K562 (cell line): Measurements from ENCODE around the gene HLA-DOB. TPM values are rescaled to one million over a fixed set of nuclear protein-coding genes. Genes with fewer than 3 reads are reported as not detected.

Experiments
- ARNT ChIP-seq, 2 experiments: fragments of 450-650 bp; IDR thresholded peaks; 2 replicates each; pipeline ENCODE4 v1.6.1; 2016; ENCODE audit warnings: mild to moderate bottlenecking in 1 of 2
- BACH1 ChIP-seq: fragments of 200-800 bp; sonication (Bioruptor generic); IDR thresholded peaks from 2 replicates; pipeline ENCODE4 v1.6.1; 2016; ENCODE audit warnings: missing genetic modification characterization, missing compliant biosample characterization
- CHAMP1 ChIP-seq: fragments of 450-650 bp; IDR thresholded peaks from 2 replicates; pipeline ENCODE4 v1.6.1; 2016; ENCODE audit warnings: mild to moderate bottlenecking
- ELF1 ChIP-seq: fragments of 200-800 bp; sonication (Bioruptor generic); IDR thresholded peaks from 2 replicates; pipeline ENCODE4 v1.6.1; 2016; ENCODE audit warnings: missing genetic modification characterization, missing compliant biosample characterization
- EWSR1 ChIP-seq: fragments of 450-650 bp; IDR thresholded peaks from 2 replicates; pipeline ENCODE4 v1.6.1; 2018; ENCODE audit warnings: borderline replicate concordance, mild to moderate bottlenecking, low read depth, moderate library complexity; ENCODE audit not compliant: partially characterized antibody
- FOXA1 ChIP-seq: fragments of 450-650 bp; IDR thresholded peaks from 2 replicates; pipeline ENCODE4 v1.6.1; 2016; ENCODE audit warnings: mild to moderate bottlenecking, borderline replicate concordance
- FOXJ3 ChIP-seq: sonication (generic); formaldehyde crosslinking; IDR thresholded peaks from 2 replicates; pipeline ENCODE4 v1.4.0; 2020; ENCODE audit warnings: mild to moderate bottlenecking, missing genetic modification reagents
- HDAC6 ChIP-seq: IDR thresholded peaks from 2 replicates; pipeline ENCODE4 v1.6.1; 2012; ENCODE audit warnings: low read depth, mild to moderate bottlenecking, control low read depth, inconsistent platforms, low read length, moderate library complexity
- HNRNPL ChIP-seq: fragments of 200-400 bp; formaldehyde crosslinking; IDR thresholded peaks from 2 replicates; pipeline ENCODE4 v1.6.1; 2017; ENCODE audit warnings: low read depth, mild to moderate bottlenecking, low read length
- KAT2B ChIP-seq: IDR thresholded peaks from one replicate; pipeline ENCODE4 v1.6.1; 2012; ENCODE audit warnings: low read depth, mild to moderate bottlenecking, control low read depth, inconsistent platforms, low read length, moderate library complexity
- PHB ChIP-seq: fragments of 250-450 bp; sonication (Bioruptor Pico); IDR thresholded peaks from 2 replicates; pipeline ENCODE4 v1.5.0; 2021
- PRMT5 ChIP-seq: sonication (generic); formaldehyde crosslinking; IDR thresholded peaks from 2 replicates; pipeline ENCODE4 v1.5.0; 2020; ENCODE audit warnings: missing genetic modification reagents
- PTTG1 ChIP-seq: fragments of 450-650 bp; IDR thresholded peaks from 2 replicates; pipeline ENCODE4 v1.6.1; 2016; ENCODE audit warnings: low read depth, mild to moderate bottlenecking, missing genetic modification characterization, missing compliant biosample characterization
- RAD51 ChIP-seq: fragments of 450-650 bp; IDR thresholded peaks from 2 replicates; pipeline ENCODE4 v1.7.1; 2016; ENCODE audit warnings: low read depth, mild to moderate bottlenecking, borderline replicate concordance
- RNF2 ChIP-seq: sonication (generic); IDR thresholded peaks from 2 replicates; pipeline ENCODE4 v1.6.1; 2016
- TBL1XR1 ChIP-seq, 2 experiments: IDR thresholded peaks; 2 replicates each; pipeline ENCODE4 v1.6.1; 2012; ENCODE audit warnings: improper control_type of control experiment in 2 of 2, low read length in 2 of 2, mild to moderate bottlenecking in 1 of 2
- TFAM ChIP-seq: fragments of 250-450 bp; sonication (Bioruptor Pico); conservative IDR thresholded peaks from 2 replicates; pipeline ENCODE4 v1.5.0; 2021; ENCODE audit warnings: mild to moderate bottlenecking, moderate library complexity
- ZEB2 ChIP-seq: fragments of 450-650 bp; IDR thresholded peaks from 2 replicates; pipeline ENCODE4 v1.6.1; 2016
- ZNF121 ChIP-seq: sonication (generic); formaldehyde crosslinking; conservative IDR thresholded peaks from 2 replicates; pipeline ENCODE4 v1.8.0; 2022; ENCODE audit warnings: missing genetic modification reagents
- ZNF24 ChIP-seq: fragments of 450-650 bp; IDR thresholded peaks from 2 replicates; pipeline ENCODE4 v1.6.1; 2016
- ZNF277 ChIP-seq: fragments of 250-450 bp; sonication (Bioruptor Pico); IDR thresholded peaks from 2 replicates; pipeline ENCODE4 v1.8.0; 2022; ENCODE audit warnings: inconsistent platforms, mild to moderate bottlenecking, moderate library complexity, borderline replicate concordance
- ZNF76 ChIP-seq: fragments of 250-450 bp; sonication (Bioruptor Pico); IDR thresholded peaks from 2 replicates; pipeline ENCODE4 v1.4.0; 2020; ENCODE audit warnings: mild to moderate bottlenecking, moderate library complexity, borderline replicate concordance
- ZNF766 ChIP-seq: fragments of 200-800 bp; sonication (Bioruptor generic); conservative IDR thresholded peaks from 2 replicates; pipeline ENCODE4 v1.6.1; 2016; ENCODE audit warnings: missing genetic modification characterization, missing compliant biosample characterization
- polyA plus RNA-seq, 8 experiments: library from polyadenylated mRNA; depleted of rRNA in 4 of 8; stranded (reverse) in 5 of 8; unstranded in 3 of 8; fragments of >200 nt; fragmentation: Nextera tagmentation in 2 of 8; fragmentation: Illumina TruSeq in 1 of 8; extraction: Ambion mirVana in 2 of 8; extraction: Trizol in 1 of 8; gene quantifications; 2 replicates each; pipeline versions ENCODE4 v1.2.1 to v1.2.3, GENCODE V29; 2011 to 2014; ENCODE audit warnings: inconsistent platforms in 1 of 8, missing spikeins in 1 of 8
- total RNA-seq, 7 experiments: library from RNA; depleted of rRNA in 6 of 7; stranded (reverse); fragments of >200 nt in 6 of 7; fragmentation: Illumina TruSeq in 2 of 7; extraction: Trizol in 2 of 7; gene quantifications; 2 replicates each; pipeline versions ENCODE4 v1.2.1 to v1.2.3, GENCODE V29; 2011 to 2021; ENCODE audit warnings: low replicate concordance in 1 of 7

Gene HLA-DOB
- total and polyA plus RNA-seq, 9 of the 15 experiments (the other 6 are each of a cell fraction or from before 2014, with no cell fraction given): 1.2 to 4.0 (median 2.5) TPM

- peak; percentile 52; the same call in 1 of the 2 replicates for TF ChIP-seq RNF2
- TF ChIP-seq RAD51: no peak
- TF ChIP-seq FOXJ3: no peak
- TF ChIP-seq KAT2B: peak; percentile 58
- TF ChIP-seq CHAMP1: no peak
- TF ChIP-seq ZNF121 (CRISPR knock-in tag): peak; percentile 33; the same call in 1 of the 2 replicates
- TF ChIP-seq HNRNPL: no peak
- TF ChIP-seq PHB (CRISPR knock-in tag): no peak
- no peak for TF ChIP-seq PRMT5 (CRISPR knock-in tag)
- TF ChIP-seq FOXA1: no peak
- TF ChIP-seq TBL1XR1 (IDR thresholded peaks at IDR 0.05; ENCODE audit: low read length in 2 of 2): peak in 1 of 2 experiments; percentile 59; a peak in 1 of 4 replicates
- no peak; the same call in 1 of the 2 replicates for TF ChIP-seq ZNF766 (CRISPR knock-in tag)
- TF ChIP-seq PTTG1: no peak
- no peak for TF ChIP-seq BACH1
- TF ChIP-seq EWSR1: no peak
- no peak for TF ChIP-seq HDAC6
- no peak for TF ChIP-seq TFAM (CRISPR knock-in tag)
- 0 out of 4 replicates have a peak, but pooled peaks of 1 of the 2 experiments have one; percentile 43 for TF ChIP-seq ARNT (IDR thresholded peaks at IDR 0.05)
- TF ChIP-seq ZNF24: peak; percentile 64; the same call in 1 of the 2 replicates
- no peak for TF ChIP-seq ZEB2
- TF ChIP-seq ZNF76 (CRISPR knock-in tag): no peak
- no peak for TF ChIP-seq ELF1 (tag)
- TF ChIP-seq ZNF277 (CRISPR knock-in tag): no peak
Measured at GRCh38 chr6:32853541-32854375, 37.0 kb upstream of the HLA-DOB start, which contains the start of the genes PSMB9 and TAP1 (continued).
